Measurements from ENCODE around the gene ZDHHC14.

DNA sequence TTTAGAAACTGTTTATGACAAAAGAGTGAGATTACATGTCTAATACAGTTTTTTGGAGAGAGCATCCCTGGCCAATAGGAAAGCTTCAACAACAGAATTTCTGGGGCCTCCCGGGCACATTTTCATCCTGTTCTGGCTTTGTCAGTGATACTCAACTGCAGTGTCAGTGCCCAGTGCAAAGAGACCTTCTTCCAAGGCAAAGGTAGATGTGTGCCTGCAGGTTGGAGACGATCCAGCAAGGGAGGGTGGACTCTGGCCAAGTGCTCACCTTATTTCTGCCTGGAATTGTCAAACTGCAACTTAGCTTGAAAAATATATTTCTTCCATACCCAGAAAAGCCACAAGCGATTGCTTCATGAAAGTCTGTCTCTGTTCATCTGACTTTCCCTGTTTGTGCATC, 230.4 kb downstream of the ZDHHC14 start:
- no peak for TF ChIP-seq ZNF565 (CRISPR knock-in tag; conservative IDR thresholded peaks at IDR 0.05; ENCODE audit: low read depth)
- no peak for TF ChIP-seq CREB5 (CRISPR knock-in tag; IDR thresholded peaks at IDR 0.05; ENCODE audit: low read depth)
- no peak for TF ChIP-seq ZNF8 (CRISPR knock-in tag; IDR thresholded peaks at IDR 0.05)
- TF ChIP-seq ZFP30 (CRISPR knock-in tag; IDR thresholded peaks at IDR 0.05) = no peak
- no peak for TF ChIP-seq ESRRG (CRISPR knock-in tag; IDR thresholded peaks at IDR 0.05)
- no peak for TF ChIP-seq ZFP3 (CRISPR knock-in tag; IDR thresholded peaks at IDR 0.05)
- TF ChIP-seq, protein P1, sequence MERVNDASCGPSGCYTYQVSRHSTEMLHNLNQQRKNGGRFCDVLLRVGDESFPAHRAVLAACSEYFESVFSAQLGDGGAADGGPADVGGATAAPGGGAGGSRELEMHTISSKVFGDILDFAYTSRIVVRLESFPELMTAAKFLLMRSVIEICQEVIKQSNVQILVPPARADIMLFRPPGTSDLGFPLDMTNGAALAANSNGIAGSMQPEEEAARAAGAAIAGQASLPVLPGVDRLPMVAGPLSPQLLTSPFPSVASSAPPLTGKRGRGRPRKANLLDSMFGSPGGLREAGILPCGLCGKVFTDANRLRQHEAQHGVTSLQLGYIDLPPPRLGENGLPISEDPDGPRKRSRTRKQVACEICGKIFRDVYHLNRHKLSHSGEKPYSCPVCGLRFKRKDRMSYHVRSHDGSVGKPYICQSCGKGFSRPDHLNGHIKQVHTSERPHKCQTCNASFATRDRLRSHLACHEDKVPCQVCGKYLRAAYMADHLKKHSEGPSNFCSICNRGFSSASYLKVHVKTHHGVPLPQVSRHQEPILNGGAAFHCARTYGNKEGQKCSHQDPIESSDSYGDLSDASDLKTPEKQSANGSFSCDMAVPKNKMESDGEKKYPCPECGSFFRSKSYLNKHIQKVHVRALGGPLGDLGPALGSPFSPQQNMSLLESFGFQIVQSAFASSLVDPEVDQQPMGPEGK (CRISPR knock-in tag; IDR thresholded peaks at IDR 0.05; ENCODE audit: borderline replicate concordance) = no peak
- no peak for TF ChIP-seq SNAI2 (CRISPR knock-in tag; IDR thresholded peaks at IDR 0.05)
- no peak for TF ChIP-seq CSDC2 (CRISPR knock-in tag; IDR thresholded peaks at IDR 0.05)
- no peak for TF ChIP-seq RARB (CRISPR knock-in tag; IDR thresholded peaks at IDR 0.05)
- TF ChIP-seq ARNTL (CRISPR knock-in tag; IDR thresholded peaks at IDR 0.05; ENCODE audit: borderline replicate concordance, low read depth) = no peak

Measured in SK-N-SH treated with all-trans-retinoic acid at 6 μM for 48 hours (cell line).